Testis (tissue), 3 donors: ENCODE measurements around the gene UBAC1. TPM values are rescaled to one million over a fixed set of nuclear protein-coding genes. Genes with fewer than 3 reads are reported as not detected.

ENCODE experiments used
- DNase-seq: peaks from one replicate; pipeline ENCODE4 v3.0.0-alpha.2; 2019
- H3K27ac ChIP-seq, 2 donors: fragments of 200-600 bp; sonication (generic); one replicate each; pipeline ENCODE4 v1.5.1; 2019
- H3K27me3 ChIP-seq: fragments of 200-600 bp; sonication (generic); one replicate; pipeline ENCODE4 v1.5.1; 2019
- H3K36me3 ChIP-seq: fragments of 200-600 bp; sonication (generic); one replicate; pipeline ENCODE4 v1.5.1; 2017; ENCODE audit warnings: low read depth; ENCODE audit errors: missing control alignments
- H3K4me1 ChIP-seq: fragments of 200-600 bp; sonication (generic); one replicate; pipeline ENCODE4 v1.5.1; 2019
- H3K4me3 ChIP-seq, 2 donors: fragments of 200-600 bp; sonication (generic); one replicate each; pipeline ENCODE4 v1.5.1; 2017 to 2019
- H3K9me3 ChIP-seq: fragments of 200-600 bp; sonication (generic); one replicate; pipeline ENCODE4 v1.5.1; 2017
- CTCF ChIP-seq, 3 experiments: fragments of 450-650 bp in 2 of 3; fragments of 200-600 bp in 1 of 3; sonication (generic) in 1 of 3; IDR thresholded peaks; one replicate each; pipeline ENCODE4 v1.5.1; 2016 to 2019; ENCODE audit warnings: antibody characterized with exemption in 3 of 3, mild to moderate bottlenecking in 2 of 3, moderate library complexity in 1 of 3
- POLR2A ChIP-seq: fragments of 450-650 bp; IDR thresholded peaks from one replicate; pipeline ENCODE4 v1.6.1; 2017; ENCODE audit warnings: antibody characterized with exemption, mild to moderate bottlenecking, moderate library complexity
- whole genome bisulfite sequencing, 2 donors: methylation state at CpG; one replicate each; pipeline ENCODE4 v1.1.5; 2018; 5-methylcytosine and 5-hydroxymethylcytosine counted together
- intact Hi-C: fragments of 100-400 bp; cut with DNase I; formaldehyde crosslinking; loops from one replicate; pipeline ENCODE4 v1.15.1; 2023; ENCODE audit warnings: low total_unique reads
- polyA plus RNA-seq: library from polyadenylated mRNA; stranded (reverse); fragments of 350-450 nt; fragmentation: Illumina TruSeq; extraction: RNeasy Lipid Tissue Mini Kit (QIAGEN cat#74804); gene quantifications from one replicate; pipeline ENCODE4 v1.2.3, GENCODE V29; 2014; ENCODE audit warnings: low read depth, low replicate concordance; ENCODE audit not compliant: insufficient read depth
- total RNA-seq, 2 donors: library from RNA; depleted of rRNA; stranded (reverse); fragments of >200 nt; gene quantifications; one replicate each; pipeline ENCODE4 v1.2.3, GENCODE V29; 2016

The UBAC1 gene
- total and polyA plus RNA-seq, 3 donors from 2014 or later = 82.2 to 99.5 (median 92.5) TPM

- TF ChIP-seq CTCF (IDR thresholded peaks at IDR 0.05) (no peak), POLR2A (no peak)
- Histone ChIP-seq H3K4me1 (peaks cover 13% of the 10 kb centered on the region), H3K27me3 (no peaks in the 10 kb centered on the region), H3K36me3 (no peaks in the 10 kb centered on the region), H3K4me3 (no peak overlapping the region), H3K9me3 (no peaks in the 10 kb centered on the region), H3K27ac (no peak overlapping the region)
- intact Hi-C loops = no loop called here
- 88 to 95% methylated on average over 10 of the region's 10 CpGs for WGBS, 2 donors
- no peak for DNase-seq
These were observed 14.7 kb upstream of the UBAC1 start for GRCh38 chr9:135975834-135976233.

- no peaks in the 10 kb centered on the region for H3K27me3 ChIP-seq
- H3K4me3 ChIP-seq = no peak overlapping the region
- H3K27ac ChIP-seq = no peak overlapping the region
- TF ChIP-seq CTCF (IDR thresholded peaks at IDR 0.05) = no peak
- no peak for TF ChIP-seq POLR2A
- peaks cover 6% of the 10 kb centered on the region for H3K4me1 ChIP-seq
- intact Hi-C loops = no loop called here
- H3K36me3 ChIP-seq = no peaks in the 10 kb centered on the region
- 76 to 78% methylated on average over 10 of the region's 10 CpGs for WGBS, 2 donors
- no peak for DNase-seq
- no peaks in the 10 kb centered on the region for H3K9me3 ChIP-seq
These were observed 13.0 kb upstream of the UBAC1 start for GRCh38 chr9:135974220-135974573.

DNA sequence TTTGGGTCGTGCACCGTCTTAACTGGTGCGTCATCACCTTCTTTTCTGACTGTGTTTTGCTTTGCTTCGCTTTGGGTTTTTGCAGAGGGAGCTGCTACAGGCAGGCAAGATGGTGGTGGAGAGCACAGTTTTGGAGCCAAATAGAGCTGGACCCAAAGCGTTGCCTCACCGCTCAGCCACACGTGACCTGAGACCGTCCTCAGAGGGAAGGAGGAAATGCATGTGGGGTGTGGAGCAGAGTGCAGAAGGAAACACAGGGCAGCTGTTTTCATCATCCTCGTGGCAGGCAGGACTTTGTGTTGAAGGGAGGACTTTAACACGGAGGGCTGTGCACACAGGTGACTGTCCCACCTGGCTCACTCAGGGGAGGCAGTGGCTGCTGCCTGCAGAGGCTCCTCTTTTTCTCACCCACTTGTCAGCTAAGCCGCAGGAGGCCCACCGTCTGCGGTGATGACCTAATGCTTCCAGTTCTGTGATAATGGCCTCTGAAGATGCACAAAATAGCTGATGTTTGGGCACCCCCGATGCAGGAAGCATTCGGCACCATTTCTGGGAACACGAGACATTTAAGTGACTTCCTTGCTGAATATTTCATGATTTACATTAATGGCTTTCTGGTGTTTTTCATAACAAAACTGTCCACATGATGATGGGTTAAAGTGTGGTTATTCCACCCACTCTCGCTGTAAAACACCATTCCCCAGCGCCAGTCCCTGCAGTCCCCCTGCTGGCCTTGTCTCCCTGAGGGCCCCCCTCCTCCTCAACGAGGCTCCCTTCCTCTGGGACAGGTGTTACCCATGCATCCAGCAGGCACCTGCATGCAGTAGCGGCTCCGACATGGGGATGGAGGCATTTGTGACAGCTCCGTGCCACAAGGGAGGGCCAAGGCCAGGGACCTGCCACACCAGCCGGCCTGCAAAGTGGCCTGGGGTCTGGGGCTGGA lies 12.4 kb upstream of the UBAC1 start:
- no peak for DNase-seq
- Histone ChIP-seq H3K9me3 (no peaks in the 10 kb centered on the region), H3K4me3 (no peak overlapping the region), H3K4me1 (peaks cover under 1% of the 10 kb centered on the region), H3K27me3 (no peaks in the 10 kb centered on the region), H3K36me3 (no peaks in the 10 kb centered on the region), H3K27ac (no peak overlapping the region)
- intact Hi-C loops = no loop called here
- WGBS, 2 donors = 77 to 80% methylated on average over 23 of the region's 23 CpGs
- TF ChIP-seq POLR2A (no peak), CTCF (IDR thresholded peaks at IDR 0.05) (no peak)

- WGBS, 2 donors = 45 to 51% methylated on average over 13 of the region's 13 CpGs
- intact Hi-C loops = no loop called here
- Histone ChIP-seq H3K9me3 (no peaks in the 10 kb centered on the region), H3K4me3 (no peak overlapping the region), H3K27me3 (no peaks in the 10 kb centered on the region), H3K27ac (no peak overlapping the region), H3K4me1 (peaks cover 7% of the 10 kb centered on the region), H3K36me3 (no peaks in the 10 kb centered on the region)
- TF ChIP-seq CTCF (IDR thresholded peaks at IDR 0.05) = no peak
- TF ChIP-seq POLR2A = no peak
- DNase-seq = peak; percentile 67
These were observed 10.7 kb upstream of the UBAC1 start for GRCh38 chr9:135971892-135972291.
